ENCODE data around the gene CAMTA2. TPM values are rescaled to one million over a fixed set of nuclear protein-coding genes. Genes with fewer than 3 reads are reported as not detected.

Gene CAMTA2
- total and polyA plus RNA-seq, 9 of the 15 experiments (the other 6 are each of a cell fraction or from before 2014, with no cell fraction given) = 0.24 to 25.1 (median 6.3) TPM

GRCh38 chr17:4950075-4950745 is 37.3 kb downstream of the CAMTA2 start (continued):
- TF ChIP-seq ZNF507 (tag; conservative IDR thresholded peaks at IDR 0.05) (no peak), MAZ (CRISPR knock-in tag; conservative IDR thresholded peaks at IDR 0.05 in 1 of 2, IDR thresholded peaks at IDR 0.05 in 1 of 2) (peak; percentile 1 to 71; a peak in 2 of 4 replicates), ZC3H8 (IDR thresholded peaks at IDR 0.05) (no peak), RNF2 (IDR thresholded peaks at IDR 0.05) (no peak), DLX4 (CRISPR knock-in tag; IDR thresholded peaks at IDR 0.05) (no peak), ZNF584 (CRISPR knock-in tag; IDR thresholded peaks at IDR 0.05; ENCODE audit: low read depth) (no peak), KAT8 (IDR thresholded peaks at IDR 0.05; ENCODE audit: low read depth) (no peak), ATF1 (CRISPR knock-in tag; IDR thresholded peaks at IDR 0.05) (no peak), ATF1 (tag; IDR thresholded peaks at IDR 0.05) (peak; percentile 9; the same call in 1 of the 2 replicates), RBM15 (IDR thresholded peaks at IDR 0.05; ENCODE audit: insufficient read depth, low read length) (no peak), SETDB1 (IDR thresholded peaks at IDR 0.05; ENCODE audit: low read length) (no peak), ARID2 (IDR thresholded peaks at IDR 0.05) (no peak), SMARCE1 (IDR thresholded peaks at IDR 0.05) (peak; percentile 51; the same call in 1 of the 2 replicates), NCOA1 (IDR thresholded peaks at IDR 0.05; ENCODE audit: low read depth) (no peak), HEY1 (CRISPR knock-in tag; IDR thresholded peaks at IDR 0.05; ENCODE audit: borderline replicate concordance) (no peak), ZNF12 (CRISPR knock-in tag; IDR thresholded peaks at IDR 0.05) (no peak), HDGF (IDR thresholded peaks at IDR 0.05) (no peak), ZNF592 (IDR thresholded peaks at IDR 0.05) (0 out of 2 replicates have a peak, but pooled peaks have one; percentile 15), HOXB6 (CRISPR knock-in tag; IDR thresholded peaks at IDR 0.05; ENCODE audit: borderline replicate concordance) (no peak), IRF2 (CRISPR knock-in tag; IDR thresholded peaks at IDR 0.05) (no peak), DPF2 (IDR thresholded peaks at IDR 0.05) (0 out of 2 replicates have a peak, but pooled peaks have one; percentile 47), TAF1 (IDR thresholded peaks at IDR 0.05; ENCODE audit: control insufficient read depth, extremely low read depth, insufficient read depth, low read length, severe bottlenecking) (peak; percentile 26)
- TF ChIP-seq, protein P1, sequence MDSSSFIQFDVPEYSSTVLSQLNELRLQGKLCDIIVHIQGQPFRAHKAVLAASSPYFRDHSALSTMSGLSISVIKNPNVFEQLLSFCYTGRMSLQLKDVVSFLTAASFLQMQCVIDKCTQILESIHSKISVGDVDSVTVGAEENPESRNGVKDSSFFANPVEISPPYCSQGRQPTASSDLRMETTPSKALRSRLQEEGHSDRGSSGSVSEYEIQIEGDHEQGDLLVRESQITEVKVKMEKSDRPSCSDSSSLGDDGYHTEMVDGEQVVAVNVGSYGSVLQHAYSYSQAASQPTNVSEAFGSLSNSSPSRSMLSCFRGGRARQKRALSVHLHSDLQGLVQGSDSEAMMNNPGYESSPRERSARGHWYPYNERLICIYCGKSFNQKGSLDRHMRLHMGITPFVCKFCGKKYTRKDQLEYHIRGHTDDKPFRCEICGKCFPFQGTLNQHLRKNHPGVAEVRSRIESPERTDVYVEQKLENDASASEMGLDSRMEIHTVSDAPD (CRISPR knock-in tag; IDR thresholded peaks at IDR 0.05) = no peak
- TF ChIP-seq, protein P2, sequence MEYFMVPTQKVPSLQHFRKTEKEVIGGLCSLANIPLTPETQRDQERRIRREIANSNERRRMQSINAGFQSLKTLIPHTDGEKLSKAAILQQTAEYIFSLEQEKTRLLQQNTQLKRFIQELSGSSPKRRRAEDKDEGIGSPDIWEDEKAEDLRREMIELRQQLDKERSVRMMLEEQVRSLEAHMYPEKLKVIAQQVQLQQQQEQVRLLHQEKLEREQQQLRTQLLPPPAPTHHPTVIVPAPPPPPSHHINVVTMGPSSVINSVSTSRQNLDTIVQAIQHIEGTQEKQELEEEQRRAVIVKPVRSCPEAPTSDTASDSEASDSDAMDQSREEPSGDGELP (CRISPR knock-in tag; IDR thresholded peaks at IDR 0.05; ENCODE audit: borderline replicate concordance) = 0 out of 2 replicates have a peak, but pooled peaks have one; percentile 26
